SK-N-MC (cell line): Measurements from ENCODE around the gene WRNIP1.
"Not testable (repeated sequence)": the region's sequence is repeated elsewhere in the genome, so short reads cannot be mapped to it uniquely, and the experiment has no call there.

Source experiments
- DNase-seq: peaks from one replicate; pipeline ENCODE4 v3.0.0-alpha.2; 2011; ENCODE audit warnings: low read depth, low spot score
- H3K27ac ChIP-seq: fragments of 200-600 bp; sonication (generic); 2 replicates; pipeline ENCODE4 v1.5.1; 2016; ENCODE audit warnings: mixed run types
- H3K36me3 ChIP-seq: fragments of 200-600 bp; sonication (generic); 2 replicates; pipeline ENCODE4 v1.6.1; 2017; ENCODE audit warnings: antibody characterized with exemption, low read length, mixed read lengths; ENCODE audit not compliant: insufficient read depth
- H3K4me3 ChIP-seq: fragments of 200-600 bp; sonication (generic); 2 replicates; pipeline ENCODE4 v1.5.1; 2016
- H3K9ac ChIP-seq: fragments of 200-600 bp; sonication (generic); 2 replicates; pipeline ENCODE4 v1.8.0; 2017; ENCODE audit warnings: mixed run types, mixed read lengths; ENCODE audit not compliant: insufficient read length
- H3K9me3 ChIP-seq: fragments of 200-600 bp; sonication (generic); 2 replicates; pipeline ENCODE4 v1.6.1; 2017; ENCODE audit warnings: low read depth, mild to moderate bottlenecking, antibody characterized with exemption, low read length, moderate library complexity, mixed read lengths
- EZH2 ChIP-seq: fragments of 200-600 bp; sonication (generic); IDR thresholded peaks from one replicate; pipeline ENCODE4 v1.6.1; 2017; ENCODE audit warnings: antibody characterized with exemption
- FOXP2 ChIP-seq: optimal IDR thresholded peaks from 2 replicates; pipeline ENCODE3; 2011; ENCODE audit warnings: mild to moderate bottlenecking, moderate library complexity; ENCODE audit not compliant: insufficient read depth; ENCODE audit errors: extremely low read length, control extremely low read depth
- POLR2AphosphoS5 ChIP-seq: IDR thresholded peaks from 2 replicates; pipeline ENCODE4 v1.6.1; 2012; ENCODE audit warnings: mild to moderate bottlenecking, low read depth, low read length, borderline replicate concordance

WRNIP1 gene

GRCh38 chr6:2754911-2755310 is 10.3 kb upstream of the WRNIP1 start:
- no peak for DNase-seq
- H3K9ac ChIP-seq: no peak overlapping the region
- TF ChIP-seq POLR2AphosphoS5 (no peak), FOXP2 (no peak), EZH2 (no peak)
- H3K4me3 ChIP-seq: no peak overlapping the region
- H3K9me3 ChIP-seq: no peaks in the 10 kb centered on the region
- H3K27ac ChIP-seq: no peak overlapping the region
- H3K36me3 ChIP-seq: no peaks in the 10 kb centered on the region

GRCh38 chr6:2755456-2755855 is 9.7 kb upstream of the WRNIP1 start:
- no peak overlapping the region for H3K27ac ChIP-seq
- H3K9ac ChIP-seq: no peak overlapping the region
- H3K9me3 ChIP-seq: no peaks in the 10 kb centered on the region
- DNase-seq: no peak
- TF ChIP-seq POLR2AphosphoS5 (no peak), EZH2 (no peak), FOXP2 (no peak)
- no peaks in the 10 kb centered on the region for H3K36me3 ChIP-seq
- no peak overlapping the region for H3K4me3 ChIP-seq

GRCh38 chr6:2756241-2756640 is 9.0 kb upstream of the WRNIP1 start:
- Histone ChIP-seq H3K27ac (no peak overlapping the region), H3K9ac (no peak overlapping the region), H3K4me3 (no peak overlapping the region), H3K36me3 (no peaks in the 10 kb centered on the region), H3K9me3 (no peaks in the 10 kb centered on the region)
- DNase-seq: no peak
- no peak for TF ChIP-seq FOXP2
- TF ChIP-seq EZH2: no peak
- no peak for TF ChIP-seq POLR2AphosphoS5

- Histone ChIP-seq H3K9me3 (no peaks in the 10 kb centered on the region), H3K36me3 (no peaks in the 10 kb centered on the region), H3K27ac (no peak overlapping the region), H3K4me3 (no peak overlapping the region), H3K9ac (no peak overlapping the region)
- DNase-seq: no peak
- TF ChIP-seq EZH2 (no peak), POLR2AphosphoS5 (no peak), FOXP2 (no peak)
These were observed 8.4 kb upstream of the WRNIP1 start for GRCh38 chr6:2756687-2757224.

- H3K27ac ChIP-seq: no peak overlapping the region
- no peak for DNase-seq
- H3K4me3 ChIP-seq: no peak overlapping the region
- no peaks in the 10 kb centered on the region for H3K9me3 ChIP-seq
- no peaks in the 10 kb centered on the region for H3K36me3 ChIP-seq
- TF ChIP-seq POLR2AphosphoS5 (no peak), FOXP2 (no peak), EZH2 (no peak)
- no peak overlapping the region for H3K9ac ChIP-seq
These were observed 6.2 kb upstream of the WRNIP1 start for GRCh38 chr6:2758980-2759379.

- TF ChIP-seq FOXP2 (no peak), EZH2 (no peak), POLR2AphosphoS5 (no peak)
- no peak for DNase-seq
These were observed 4.0 kb upstream of the WRNIP1 start for GRCh38 chr6:2760882-2761842.

GRCh38 chr6:2762868-2763267 is 2.3 kb upstream of the WRNIP1 start:
- DNase-seq, H3K4me3 ChIP-seq, H3K9ac ChIP-seq, H3K36me3 ChIP-seq, H3K9me3 ChIP-seq, H3K27ac ChIP-seq: not testable (repeated sequence)

More at GRCh38 chr6:2760882-2761842, 4.0 kb upstream of the WRNIP1 start:
- no peaks in the 10 kb centered on the region for H3K9me3 ChIP-seq
- H3K4me3 ChIP-seq: no peak overlapping the region
- no peak overlapping the region for H3K9ac ChIP-seq
- no peak overlapping the region for H3K27ac ChIP-seq
- H3K36me3 ChIP-seq: no peaks in the 10 kb centered on the region

- Histone ChIP-seq H3K9ac (no peak overlapping the region), H3K4me3 (no peak overlapping the region), H3K36me3 (peaks cover 7% of the 10 kb centered on the region), H3K27ac (no peak overlapping the region), H3K9me3 (no peaks in the 10 kb centered on the region)
- TF ChIP-seq POLR2AphosphoS5: no peak
- TF ChIP-seq FOXP2: no peak
- no peak for TF ChIP-seq EZH2
- no peak for DNase-seq
These were observed 1.8 kb upstream of the WRNIP1 start for GRCh38 chr6:2763345-2763841.
